DOHH2 (cell line): ENCODE measurements around the gene SHB.

ENCODE experiments used
- CTCF ChIP-seq: fragments of 200-600 bp; sonication (generic); IDR thresholded peaks from one replicate; pipeline ENCODE4 v1.5.1; 2014; ENCODE audit warnings: antibody characterized with exemption, mild to moderate bottlenecking, low read depth, low read length; ENCODE audit not compliant: poor library complexity, severe bottlenecking
- EZH2phosphoT487 ChIP-seq: fragments of 200-600 bp; sonication (generic); IDR thresholded peaks from 2 replicates; pipeline ENCODE4 v1.6.1; 2017; ENCODE audit warnings: borderline replicate concordance, mild to moderate bottlenecking, antibody characterized with exemption, low read length, moderate library complexity, mixed read lengths

- TF ChIP-seq CTCF, result no peak
- no peak for TF ChIP-seq EZH2phosphoT487
Observed at GRCh38 chr9:37880916-37881479, 188.0 kb downstream of the SHB start.
